ENCODE results near the gene BIN1. TPM values are rescaled to one million over a fixed set of nuclear protein-coding genes. Genes with fewer than 3 reads are reported as not detected.
"Not testable (repeated sequence)": the region's sequence is repeated elsewhere in the genome, so short reads cannot be mapped to it uniquely, and the experiment has no call there.

The BIN1 gene
- total RNA-seq, 2 donors from 2014 or later = 41.7 to 45.9 TPM

DNA sequence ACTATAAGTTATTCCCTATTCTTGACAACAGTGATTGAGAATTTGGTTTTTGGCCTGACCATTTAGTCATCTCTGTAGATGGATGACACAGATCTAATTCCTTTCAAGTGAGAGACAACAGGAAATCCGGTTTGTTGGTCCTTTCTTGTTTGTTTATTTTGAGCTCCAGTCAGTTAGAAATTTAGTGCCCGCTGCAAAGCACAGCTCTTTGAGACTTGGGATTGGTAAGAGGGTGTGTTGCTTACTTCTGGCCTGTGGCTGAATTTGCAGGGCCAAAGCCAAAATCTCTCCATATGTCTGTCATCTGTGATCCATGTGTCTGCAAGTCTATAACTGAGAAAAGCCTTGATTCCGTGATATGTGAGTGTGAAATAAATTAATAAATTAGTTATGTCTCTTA is 74.3 kb downstream of the BIN1 start:
- H3K27ac ChIP-seq (ENCODE audit: low read depth, low read length) = no peak overlapping the region
- no peaks in the 10 kb centered on the region for H3K36me3 ChIP-seq (ENCODE audit: control insufficient read depth, insufficient read depth, low read length)
- no peak overlapping the region for H3K9ac ChIP-seq (ENCODE audit: extremely low read depth, low read length, poor library complexity, severe bottlenecking)
- Mint-ChIP-seq H3K4me3 (no peak overlapping the region), H3K27ac (no peak overlapping the region), H3K27me3 (ENCODE audit: insufficient read depth) (peaks cover 3% of the 10 kb centered on the region), H3K4me1 (no peaks in the 10 kb centered on the region), H3K9me3 (no peaks in the 10 kb centered on the region), H3K36me3 (ENCODE audit: low read depth) (no peaks in the 10 kb centered on the region)
- H3K4me3 ChIP-seq (ENCODE audit: low read length) = no peak overlapping the region
- no peak for DNase-seq
- no peaks in the 10 kb centered on the region for H3K9me3 ChIP-seq (ENCODE audit: control insufficient read depth, low read length)
- TF ChIP-seq, protein P1, sequence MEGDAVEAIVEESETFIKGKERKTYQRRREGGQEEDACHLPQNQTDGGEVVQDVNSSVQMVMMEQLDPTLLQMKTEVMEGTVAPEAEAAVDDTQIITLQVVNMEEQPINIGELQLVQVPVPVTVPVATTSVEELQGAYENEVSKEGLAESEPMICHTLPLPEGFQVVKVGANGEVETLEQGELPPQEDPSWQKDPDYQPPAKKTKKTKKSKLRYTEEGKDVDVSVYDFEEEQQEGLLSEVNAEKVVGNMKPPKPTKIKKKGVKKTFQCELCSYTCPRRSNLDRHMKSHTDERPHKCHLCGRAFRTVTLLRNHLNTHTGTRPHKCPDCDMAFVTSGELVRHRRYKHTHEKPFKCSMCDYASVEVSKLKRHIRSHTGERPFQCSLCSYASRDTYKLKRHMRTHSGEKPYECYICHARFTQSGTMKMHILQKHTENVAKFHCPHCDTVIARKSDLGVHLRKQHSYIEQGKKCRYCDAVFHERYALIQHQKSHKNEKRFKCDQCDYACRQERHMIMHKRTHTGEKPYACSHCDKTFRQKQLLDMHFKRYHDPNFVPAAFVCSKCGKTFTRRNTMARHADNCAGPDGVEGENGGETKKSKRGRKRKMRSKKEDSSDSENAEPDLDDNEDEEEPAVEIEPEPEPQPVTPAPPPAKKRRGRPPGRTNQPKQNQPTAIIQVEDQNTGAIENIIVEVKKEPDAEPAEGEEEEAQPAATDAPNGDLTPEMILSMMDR (conservative IDR thresholded peaks at IDR 0.05) = no peak
- H3K27me3 ChIP-seq (ENCODE audit: control insufficient read depth, insufficient read depth, low read length, poor library complexity, severe bottlenecking) = no peaks in the 10 kb centered on the region
- WGBS, 2 experiments (ENCODE audit: insufficient coverage in 1 of 2, insufficient read length in 1 of 2) = 79 to 83% methylated on average over 1 to 2 of the region's 3 CpGs
- H3K4me1 ChIP-seq (ENCODE audit: control insufficient read depth, insufficient read depth, low read length) = no peaks in the 10 kb centered on the region

DNA sequence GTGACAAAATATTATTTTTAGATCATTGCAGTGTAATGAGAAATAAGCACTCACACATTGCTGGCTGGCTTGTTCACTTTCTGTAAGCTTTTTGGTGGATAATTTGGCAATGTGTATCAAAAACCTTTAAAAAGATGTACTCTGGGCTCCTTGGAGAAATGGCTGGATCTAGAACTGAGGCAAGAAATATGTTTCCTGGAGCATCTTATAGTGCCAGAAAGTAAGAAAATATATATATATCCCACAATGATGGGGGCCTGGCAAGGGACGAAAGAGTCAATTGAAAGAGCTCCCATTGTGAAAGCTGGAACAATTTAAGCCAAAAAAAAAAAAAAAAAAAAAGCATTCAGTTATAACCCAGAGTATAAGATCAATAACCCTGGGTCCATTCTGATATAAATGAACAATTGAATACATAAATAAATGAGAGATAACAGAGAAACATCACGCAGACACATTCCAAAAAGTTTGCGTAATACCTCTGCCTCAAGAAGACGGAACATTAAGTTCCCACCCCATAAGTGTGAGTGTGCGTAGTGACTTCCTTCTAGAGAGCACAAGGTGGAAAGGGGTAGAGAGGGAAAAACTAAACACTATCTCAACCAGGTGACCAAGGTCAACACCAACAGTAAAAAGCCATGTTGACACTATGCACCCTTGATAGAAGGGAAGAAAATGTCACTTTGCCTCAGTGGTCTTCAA is 77.5 kb downstream of the BIN1 start:
- H3K27me3 ChIP-seq (ENCODE audit: control insufficient read depth, insufficient read depth, low read length, poor library complexity, severe bottlenecking) = no peaks in the 10 kb centered on the region
- 83 to 98% methylated on average over 1 to 5 of the region's 5 CpGs for WGBS, 2 experiments (ENCODE audit: insufficient coverage in 1 of 2, insufficient read length in 1 of 2)
- no peaks in the 10 kb centered on the region for H3K9me3 ChIP-seq (ENCODE audit: control insufficient read depth, low read length)
- H3K27ac ChIP-seq (ENCODE audit: low read depth, low read length) = no peak overlapping the region
- Mint-ChIP-seq H3K9me3 (no peaks in the 10 kb centered on the region), H3K27me3 (ENCODE audit: insufficient read depth) (peaks cover 3% of the 10 kb centered on the region), H3K4me3 (no peak overlapping the region), H3K4me1 (peaks cover 7% of the 10 kb centered on the region), H3K27ac (no peak overlapping the region), H3K36me3 (ENCODE audit: low read depth) (no peaks in the 10 kb centered on the region)
- no peak overlapping the region for H3K4me3 ChIP-seq (ENCODE audit: low read length)
- DNase-seq = no peak
- TF ChIP-seq, protein P1 (conservative IDR thresholded peaks at IDR 0.05) = no peak
- H3K36me3 ChIP-seq (ENCODE audit: control insufficient read depth, insufficient read depth, low read length) = no peaks in the 10 kb centered on the region
- H3K4me1 ChIP-seq (ENCODE audit: control insufficient read depth, insufficient read depth, low read length) = no peaks in the 10 kb centered on the region
- no peak overlapping the region for H3K9ac ChIP-seq (ENCODE audit: extremely low read depth, low read length, poor library complexity, severe bottlenecking)

DNA sequence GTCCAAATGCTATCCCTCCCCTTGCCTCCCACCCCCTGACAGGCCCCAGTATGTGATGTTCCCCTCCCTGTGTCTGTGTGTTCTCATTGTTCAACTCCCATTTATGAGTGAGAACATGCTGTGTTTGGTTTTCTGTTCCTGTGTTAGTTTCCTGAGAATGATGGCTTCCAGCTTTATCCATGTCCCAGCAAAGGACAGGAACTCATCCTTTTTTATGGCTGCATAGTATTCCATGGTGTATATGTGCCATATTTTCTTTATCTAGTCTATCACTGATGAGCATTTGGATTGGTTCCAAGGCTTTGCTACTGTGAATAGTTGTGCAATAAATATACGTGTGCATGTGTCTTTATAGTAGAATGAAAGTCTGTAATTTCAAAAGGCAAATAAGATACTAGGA is 78.2 kb downstream of the BIN1 start:
- H3K4me3 ChIP-seq (ENCODE audit: low read length); H3K36me3 Mint-ChIP-seq (ENCODE audit: low read depth); H3K27me3 Mint-ChIP-seq (ENCODE audit: insufficient read depth); H3K9me3 Mint-ChIP-seq; H3K36me3 ChIP-seq (ENCODE audit: control insufficient read depth, insufficient read depth, low read length); H3K4me1 Mint-ChIP-seq; H3K4me3 Mint-ChIP-seq; H3K27me3 ChIP-seq (ENCODE audit: control insufficient read depth, insufficient read depth, low read length, poor library complexity, severe bottlenecking); H3K4me1 ChIP-seq (ENCODE audit: control insufficient read depth, insufficient read depth, low read length); H3K9me3 ChIP-seq (ENCODE audit: control insufficient read depth, low read length); DNase-seq; H3K27ac Mint-ChIP-seq; H3K9ac ChIP-seq (ENCODE audit: extremely low read depth, low read length, poor library complexity, severe bottlenecking); H3K27ac ChIP-seq (ENCODE audit: low read depth, low read length): not testable (repeated sequence)
- WGBS, 2 experiments (ENCODE audit: insufficient coverage in 1 of 2, insufficient read length in 1 of 2) = 69% methylated on average over 1 of the region's 1 CpG; no CpG with 5 or more reads in 1 of the 2 experiments

GRCh38 chr2:127027715-127028114 is 79.2 kb downstream of the BIN1 start:
- Mint-ChIP-seq H3K4me3 (no peak overlapping the region), H3K27ac (no peak overlapping the region), H3K4me1 (peaks cover 9% of the 10 kb centered on the region), H3K9me3 (no peaks in the 10 kb centered on the region), H3K27me3 (ENCODE audit: insufficient read depth) (peaks cover 3% of the 10 kb centered on the region), H3K36me3 (ENCODE audit: low read depth) (no peaks in the 10 kb centered on the region)
- TF ChIP-seq, protein P1 (conservative IDR thresholded peaks at IDR 0.05) = peak; percentile 69
- no peaks in the 10 kb centered on the region for H3K4me1 ChIP-seq (ENCODE audit: control insufficient read depth, insufficient read depth, low read length)
- H3K4me3 ChIP-seq (ENCODE audit: low read length) = no peak overlapping the region
- DNase-seq = no peak
- H3K9ac ChIP-seq (ENCODE audit: extremely low read depth, low read length, poor library complexity, severe bottlenecking) = no peak overlapping the region
- no peaks in the 10 kb centered on the region for H3K9me3 ChIP-seq (ENCODE audit: control insufficient read depth, low read length)
- H3K36me3 ChIP-seq (ENCODE audit: control insufficient read depth, insufficient read depth, low read length) = no peaks in the 10 kb centered on the region
- 78 to 100% methylated on average over 1 to 2 of the region's 2 CpGs for WGBS, 2 experiments (ENCODE audit: insufficient coverage in 1 of 2, insufficient read length in 1 of 2)
- no peaks in the 10 kb centered on the region for H3K27me3 ChIP-seq (ENCODE audit: control insufficient read depth, insufficient read depth, low read length, poor library complexity, severe bottlenecking)
- H3K27ac ChIP-seq (ENCODE audit: low read depth, low read length) = no peak overlapping the region

All from endodermal cell (in vitro differentiated cells).